ENCODE data around the gene MRPL51. TPM values are rescaled to one million over a fixed set of nuclear protein-coding genes. Genes with fewer than 3 reads are reported as not detected.

Gene MRPL51
- total and polyA plus RNA-seq, 9 of the 15 experiments (the other 6 are each of a cell fraction or from before 2014, with no cell fraction given), result 127 to 727 (median 208) TPM

Other genes with a start within 250 kb of the MRPL51 start
Only the 7 nearest of the 18 such genes appear.
- gene CD27, start 48.3 kb downstream of the MRPL51 start, total RNA-seq (2014; rRNA removed), result not detected in 2 replicates
- gene CD27, start 48.3 kb downstream of the MRPL51 start, total RNA-seq (2014; rRNA removed; fragmentation: Illumina TruSeq; extraction: Trizol), result not detected in 2 replicates
- gene CD27, start 48.3 kb downstream of the MRPL51 start, total RNA-seq (2015; rRNA removed; fragmentation: Illumina TruSeq; extraction: Trizol), result not detected in 2 replicates
- 0.18 and 0.24 TPM in 2 replicates for gene CD27, start 48.3 kb downstream of the MRPL51 start, total RNA-seq (2021)
- not detected in 2 replicates for gene CD27, start 48.3 kb downstream of the MRPL51 start, polyA plus RNA-seq (2011; rRNA removed)
- gene CD27, start 48.3 kb downstream of the MRPL51 start, polyA plus RNA-seq (2014; fragmentation: Illumina TruSeq; extraction: Trizol), result not detected in 2 replicates
- not detected for gene CD27, start 48.3 kb downstream of the MRPL51 start, polyA plus RNA-seq (2014; fragmentation: Nextera tagmentation; extraction: Ambion mirVana)
- gene CD27, start 48.3 kb downstream of the MRPL51 start, polyA plus RNA-seq (2014; rRNA removed), result not detected in 2 replicates
- gene TAPBPL, start 41.2 kb downstream of the MRPL51 start, total RNA-seq (2014; rRNA removed), result 0.37 and 0.64 TPM in 2 replicates
- 0.26 and 0.65 TPM in 2 replicates for gene TAPBPL, start 41.2 kb downstream of the MRPL51 start, total RNA-seq (2014; rRNA removed; fragmentation: Illumina TruSeq; extraction: Trizol)
- 1.3 and 1.6 TPM in 2 replicates for gene TAPBPL, start 41.2 kb downstream of the MRPL51 start, total RNA-seq (2015; rRNA removed; fragmentation: Illumina TruSeq; extraction: Trizol)
- gene TAPBPL, start 41.2 kb downstream of the MRPL51 start, total RNA-seq (2021), result 0.65 and 1.3 TPM in 2 replicates
- gene TAPBPL, start 41.2 kb downstream of the MRPL51 start, polyA plus RNA-seq (2011; rRNA removed), result 0.32 and 0.61 TPM in 2 replicates
- gene TAPBPL, start 41.2 kb downstream of the MRPL51 start, polyA plus RNA-seq (2014; fragmentation: Illumina TruSeq; extraction: Trizol), result 0.39 and 0.58 TPM in 2 replicates
- gene TAPBPL, start 41.2 kb downstream of the MRPL51 start, polyA plus RNA-seq (2014; fragmentation: Nextera tagmentation; extraction: Ambion mirVana), result under 1 TPM; 0.29 to 0.31 TPM
- gene TAPBPL, start 41.2 kb downstream of the MRPL51 start, polyA plus RNA-seq (2014; rRNA removed), result 0.45 and 1.4 TPM in 2 replicates
- gene VAMP1, start 22.6 kb downstream of the MRPL51 start, total RNA-seq (2014; rRNA removed), result 3.1 and 10.2 TPM in 2 replicates
- gene VAMP1, start 22.6 kb downstream of the MRPL51 start, total RNA-seq (2014; rRNA removed; fragmentation: Illumina TruSeq; extraction: Trizol), result 2.2 and 2.6 TPM in 2 replicates
- 2.4 and 2.7 TPM in 2 replicates for gene VAMP1, start 22.6 kb downstream of the MRPL51 start, total RNA-seq (2015; rRNA removed; fragmentation: Illumina TruSeq; extraction: Trizol)
- gene VAMP1, start 22.6 kb downstream of the MRPL51 start, total RNA-seq (2021), result 4.2 and 5.3 TPM in 2 replicates
- gene VAMP1, start 22.6 kb downstream of the MRPL51 start, polyA plus RNA-seq (2011; rRNA removed), result 8.0 and 8.9 TPM in 2 replicates
- 5.1 and 5.8 TPM in 2 replicates for gene VAMP1, start 22.6 kb downstream of the MRPL51 start, polyA plus RNA-seq (2014; fragmentation: Illumina TruSeq; extraction: Trizol)
- gene VAMP1, start 22.6 kb downstream of the MRPL51 start, polyA plus RNA-seq (2014; fragmentation: Nextera tagmentation; extraction: Ambion mirVana), result 1 to 10 TPM in 1 of 2 experiments, under 1 TPM in 1; 0.76 to 1.1 TPM
- 11.9 and 13.2 TPM in 2 replicates for gene VAMP1, start 22.6 kb downstream of the MRPL51 start, polyA plus RNA-seq (2014; rRNA removed)
- 88.9 and 90.9 TPM in 2 replicates for gene NCAPD2, start 840 bp upstream of the MRPL51 start, total RNA-seq (2014; rRNA removed)
- 58.6 and 59.8 TPM in 2 replicates for gene NCAPD2, start 840 bp upstream of the MRPL51 start, total RNA-seq (2014; rRNA removed; fragmentation: Illumina TruSeq; extraction: Trizol)
- gene NCAPD2, start 840 bp upstream of the MRPL51 start, total RNA-seq (2015; rRNA removed; fragmentation: Illumina TruSeq; extraction: Trizol), result 50.6 and 55.1 TPM in 2 replicates
- gene NCAPD2, start 840 bp upstream of the MRPL51 start, total RNA-seq (2021), result 66.6 and 79.3 TPM in 2 replicates
- 68.3 and 88.8 TPM in 2 replicates for gene NCAPD2, start 840 bp upstream of the MRPL51 start, polyA plus RNA-seq (2011; rRNA removed)
- 93.7 and 95.4 TPM in 2 replicates for gene NCAPD2, start 840 bp upstream of the MRPL51 start, polyA plus RNA-seq (2014; fragmentation: Illumina TruSeq; extraction: Trizol)
- 10 to 100 TPM; 16.9 to 35.5 TPM for gene NCAPD2, start 840 bp upstream of the MRPL51 start, polyA plus RNA-seq (2014; fragmentation: Nextera tagmentation; extraction: Ambion mirVana)
- gene NCAPD2, start 840 bp upstream of the MRPL51 start, polyA plus RNA-seq (2014; rRNA removed), result 55.3 and 70.9 TPM in 2 replicates
- gene GAPDH, start 41.3 kb upstream of the MRPL51 start, total RNA-seq (2014; rRNA removed), result 3,419 and 4,659 TPM in 2 replicates
- 1,716 and 2,206 TPM in 2 replicates for gene GAPDH, start 41.3 kb upstream of the MRPL51 start, total RNA-seq (2014; rRNA removed; fragmentation: Illumina TruSeq; extraction: Trizol)
- 2,578 and 2,581 TPM in 2 replicates for gene GAPDH, start 41.3 kb upstream of the MRPL51 start, total RNA-seq (2015; rRNA removed; fragmentation: Illumina TruSeq; extraction: Trizol)
- 2,702 and 2,817 TPM in 2 replicates for gene GAPDH, start 41.3 kb upstream of the MRPL51 start, total RNA-seq (2021)
- 6,793 and 8,605 TPM in 2 replicates for gene GAPDH, start 41.3 kb upstream of the MRPL51 start, polyA plus RNA-seq (2011; rRNA removed)
- 5,553 and 5,658 TPM in 2 replicates for gene GAPDH, start 41.3 kb upstream of the MRPL51 start, polyA plus RNA-seq (2014; fragmentation: Illumina TruSeq; extraction: Trizol)
- 1,000 to 10,000 TPM; 5,813 to 6,029 TPM for gene GAPDH, start 41.3 kb upstream of the MRPL51 start, polyA plus RNA-seq (2014; fragmentation: Nextera tagmentation; extraction: Ambion mirVana)
- gene GAPDH, start 41.3 kb upstream of the MRPL51 start, polyA plus RNA-seq (2014; rRNA removed), result 3,855 and 4,217 TPM in 2 replicates
- gene IFFO1, start 62.8 kb upstream of the MRPL51 start, total RNA-seq (2014; rRNA removed), result not detected in 2 replicates
- gene IFFO1, start 62.8 kb upstream of the MRPL51 start, total RNA-seq (2014; rRNA removed; fragmentation: Illumina TruSeq; extraction: Trizol), result not detected in 2 replicates
- gene IFFO1, start 62.8 kb upstream of the MRPL51 start, total RNA-seq (2015; rRNA removed; fragmentation: Illumina TruSeq; extraction: Trizol), result 0.08 TPM in 1 of 2 replicates, not detected in the other
- 0.09 and 0.20 TPM in 2 replicates for gene IFFO1, start 62.8 kb upstream of the MRPL51 start, total RNA-seq (2021)
- gene IFFO1, start 62.8 kb upstream of the MRPL51 start, polyA plus RNA-seq (2011; rRNA removed), result 0.10 and 0.12 TPM in 2 replicates
- gene IFFO1, start 62.8 kb upstream of the MRPL51 start, polyA plus RNA-seq (2014; fragmentation: Illumina TruSeq; extraction: Trizol), result not detected in 2 replicates
- gene IFFO1, start 62.8 kb upstream of the MRPL51 start, polyA plus RNA-seq (2014; fragmentation: Nextera tagmentation; extraction: Ambion mirVana), result not detected
- 0.03 TPM in 1 of 2 replicates, not detected in the other for gene IFFO1, start 62.8 kb upstream of the MRPL51 start, polyA plus RNA-seq (2014; rRNA removed)
- gene NOP2, start 75.0 kb upstream of the MRPL51 start, total RNA-seq (2014; rRNA removed), result 55.4 and 70.8 TPM in 2 replicates
- gene NOP2, start 75.0 kb upstream of the MRPL51 start, total RNA-seq (2014; rRNA removed; fragmentation: Illumina TruSeq; extraction: Trizol), result 53.2 and 54.4 TPM in 2 replicates
- gene NOP2, start 75.0 kb upstream of the MRPL51 start, total RNA-seq (2015; rRNA removed; fragmentation: Illumina TruSeq; extraction: Trizol), result 60.6 and 61.9 TPM in 2 replicates
- gene NOP2, start 75.0 kb upstream of the MRPL51 start, total RNA-seq (2021), result 77.2 and 77.6 TPM in 2 replicates
- gene NOP2, start 75.0 kb upstream of the MRPL51 start, polyA plus RNA-seq (2011; rRNA removed), result 74.7 and 93.6 TPM in 2 replicates
- 67.5 and 97.7 TPM in 2 replicates for gene NOP2, start 75.0 kb upstream of the MRPL51 start, polyA plus RNA-seq (2014; fragmentation: Illumina TruSeq; extraction: Trizol)
- gene NOP2, start 75.0 kb upstream of the MRPL51 start, polyA plus RNA-seq (2014; fragmentation: Nextera tagmentation; extraction: Ambion mirVana), result 10 to 100 TPM; 19.0 to 37.2 TPM
- gene NOP2, start 75.0 kb upstream of the MRPL51 start, polyA plus RNA-seq (2014; rRNA removed), result 86.3 and 92.2 TPM in 2 replicates